ENCODE data around the gene GPR25.

GPR25 gene

DNA sequence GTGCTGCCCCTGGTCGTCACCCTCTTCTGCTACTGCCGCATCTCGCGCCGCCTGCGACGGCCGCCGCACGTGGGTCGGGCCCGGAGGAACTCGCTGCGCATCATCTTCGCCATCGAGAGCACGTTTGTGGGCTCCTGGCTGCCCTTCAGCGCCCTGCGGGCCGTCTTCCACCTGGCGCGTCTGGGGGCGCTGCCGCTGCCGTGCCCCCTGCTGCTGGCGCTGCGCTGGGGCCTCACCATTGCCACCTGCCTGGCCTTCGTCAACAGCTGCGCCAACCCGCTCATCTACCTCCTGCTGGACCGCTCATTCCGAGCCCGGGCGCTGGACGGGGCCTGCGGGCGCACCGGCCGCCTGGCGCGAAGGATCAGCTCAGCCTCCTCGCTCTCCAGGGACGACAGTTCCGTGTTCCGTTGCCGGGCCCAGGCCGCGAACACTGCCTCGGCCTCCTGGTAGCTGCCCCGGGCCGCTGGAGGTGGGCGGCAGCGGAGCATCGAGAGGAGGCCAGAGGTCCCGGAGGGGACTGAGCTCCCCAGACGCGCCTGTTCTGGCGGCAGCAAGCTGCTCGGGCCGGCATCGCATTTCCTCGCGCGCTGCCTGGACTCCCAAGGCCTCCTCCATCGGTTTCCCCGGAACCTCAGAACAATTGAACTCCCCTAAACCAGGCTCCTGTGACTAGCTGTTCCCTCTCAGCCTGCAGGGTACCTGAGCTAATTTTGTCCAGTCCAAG lies 1.1 kb downstream of the GPR25 start:
- no peak for DNase-seq

GRCh38 chr1:200874694-200875093 lies 1.9 kb downstream of the GPR25 start:
- no peak for DNase-seq

DNA sequence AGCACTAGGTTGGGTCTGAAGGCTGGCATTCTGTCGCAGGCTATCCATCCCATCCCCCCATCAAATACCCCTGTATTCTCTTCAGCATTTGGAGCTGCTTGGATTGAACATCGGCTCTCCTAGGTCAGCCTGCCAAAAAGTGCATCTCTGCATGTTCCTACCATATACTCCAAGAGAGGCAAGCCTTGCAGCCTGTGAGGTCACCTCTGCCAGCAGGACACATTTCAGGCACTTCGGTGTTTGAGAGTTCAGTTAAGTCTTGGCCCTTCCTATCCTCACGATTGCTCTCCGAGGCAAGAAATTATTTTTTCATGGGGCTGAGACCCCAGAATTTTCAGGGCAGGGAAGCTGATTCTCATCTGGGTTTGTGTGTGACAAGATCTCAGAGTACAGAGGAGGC lies 2.6 kb downstream of the GPR25 start:
- no peak for DNase-seq

- no peak for DNase-seq
Observed at GRCh38 chr1:200877010-200877409, 4.2 kb downstream of the GPR25 start.

GRCh38 chr1:200877839-200878551 lies 5.2 kb downstream of the GPR25 start:
- no peak for DNase-seq

DNA sequence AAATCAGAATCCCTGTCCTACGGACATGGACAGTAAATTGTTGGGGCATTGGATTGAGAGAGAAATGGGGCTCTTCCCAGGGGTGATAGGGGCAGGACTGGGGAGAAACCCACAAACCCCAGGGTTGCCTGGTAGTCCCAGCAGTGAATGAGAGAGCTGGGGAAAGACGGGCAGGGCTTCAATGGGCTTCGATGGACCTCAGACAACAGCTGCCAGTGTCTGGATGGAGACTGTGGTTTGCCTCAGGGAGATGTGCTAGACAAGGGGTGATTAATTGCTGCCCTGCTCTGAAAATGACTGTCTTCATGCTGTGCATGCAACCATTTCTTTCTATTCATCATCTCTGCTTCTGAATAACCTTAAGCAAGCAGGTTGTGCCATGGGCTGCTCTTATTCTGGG lies 7.4 kb downstream of the GPR25 start:
- no peak for DNase-seq

- DNase-seq: no peak
Observed at GRCh38 chr1:200883118-200883517, 10.3 kb downstream of the GPR25 start.

- DNase-seq: no peak
Observed at GRCh38 chr1:200885623-200886402, 13.0 kb downstream of the GPR25 start.

DNA sequence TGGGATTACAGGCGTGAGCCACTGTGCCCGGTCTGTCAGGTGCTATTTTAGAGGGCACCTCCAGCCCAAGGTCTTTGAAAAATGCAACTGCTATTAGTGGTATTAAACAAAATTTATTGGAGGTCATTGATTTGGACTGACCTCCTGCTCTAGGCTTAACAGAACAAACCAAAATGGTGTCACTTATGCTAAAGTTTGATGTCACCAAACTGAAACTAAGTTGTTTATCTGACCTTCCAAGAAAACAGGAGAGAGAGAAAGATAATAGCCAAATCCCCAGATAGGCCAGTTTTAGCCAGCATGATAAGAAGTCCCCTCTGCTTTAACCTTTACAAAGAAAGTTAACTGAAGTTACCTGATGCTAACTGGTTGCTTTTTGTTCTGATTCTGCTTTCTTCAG lies 13.8 kb downstream of the GPR25 start:
- no peak for DNase-seq

DNA sequence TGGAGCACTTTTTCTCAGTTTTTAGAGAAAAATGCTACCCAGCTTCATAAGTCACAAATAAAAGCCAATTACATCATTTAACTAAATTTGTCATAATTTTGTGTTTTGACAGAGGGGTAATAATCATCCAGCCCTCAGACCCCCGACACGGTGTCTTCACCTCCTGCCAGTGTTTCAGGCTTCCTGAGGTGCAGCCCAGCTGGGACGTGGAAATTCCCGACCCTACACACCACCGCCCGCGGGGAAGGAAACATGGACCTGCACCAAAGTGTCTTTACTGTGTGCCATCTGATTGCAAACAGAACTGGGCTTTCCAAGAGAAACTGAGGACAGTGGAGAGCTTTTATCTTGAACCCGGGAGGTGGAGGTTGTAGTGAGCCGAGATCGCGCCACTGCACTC lies 14.3 kb downstream of the GPR25 start:
- DNase-seq: no peak

GRCh38 chr1:200887772-200888348 lies 15.1 kb downstream of the GPR25 start:
- no peak for DNase-seq

GRCh38 chr1:200888349-200888838 lies 15.6 kb downstream of the GPR25 start:
- no peak for DNase-seq

DNA sequence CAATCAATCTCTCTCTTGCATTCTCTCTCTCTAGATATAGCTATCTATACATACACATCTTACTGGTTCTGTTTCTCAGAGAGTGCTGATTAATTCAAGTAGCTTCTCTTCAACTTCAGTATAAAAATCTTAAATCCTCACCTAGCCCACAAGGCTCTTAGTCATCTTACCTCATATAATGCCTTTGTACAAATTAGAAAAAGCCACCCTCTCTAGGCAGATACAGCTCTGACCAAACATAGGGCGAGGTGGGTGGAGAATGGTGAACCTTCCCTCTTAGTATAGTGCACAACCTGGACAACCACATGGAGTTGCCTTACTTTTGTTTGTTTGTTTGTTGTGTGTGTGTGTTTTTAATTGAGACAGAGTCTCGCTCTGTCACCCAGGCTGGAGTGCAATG lies 16.8 kb downstream of the GPR25 start:
- no peak for DNase-seq

DNA sequence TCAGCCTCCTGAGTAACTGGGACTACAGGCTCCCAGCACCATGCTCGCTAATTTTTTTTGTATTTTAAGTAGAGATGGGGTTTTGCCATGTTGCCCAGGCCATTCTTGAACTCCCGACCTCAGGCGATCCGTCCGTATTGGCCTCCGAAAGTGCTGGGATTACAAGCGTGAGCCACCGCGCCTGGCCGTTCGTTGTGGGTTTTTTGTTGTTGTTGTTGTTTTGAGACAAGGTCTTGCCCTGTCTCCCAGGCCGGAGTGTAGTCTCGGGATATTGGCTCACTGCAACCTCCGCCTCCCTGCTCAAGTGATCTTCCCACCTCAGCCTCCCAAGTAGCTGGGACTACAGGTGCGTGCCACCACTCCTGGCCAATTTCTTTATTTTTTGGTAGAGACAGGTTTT lies 17.2 kb downstream of the GPR25 start:
- DNase-seq: no peak

GRCh38 chr1:200890818-200891773 lies 18.3 kb downstream of the GPR25 start:
- DNase-seq: no peak

- DNase-seq: no peak
Observed at GRCh38 chr1:200891774-200892157, 19.0 kb downstream of the GPR25 start.

GRCh38 chr1:200892546-200892945 lies 19.8 kb downstream of the GPR25 start:
- DNase-seq: no peak

- DNase-seq: no peak
Observed at GRCh38 chr1:200892958-200893357, 20.2 kb downstream of the GPR25 start.

GRCh38 chr1:200893411-200893901 lies 20.7 kb downstream of the GPR25 start:
- no peak for DNase-seq

DNA sequence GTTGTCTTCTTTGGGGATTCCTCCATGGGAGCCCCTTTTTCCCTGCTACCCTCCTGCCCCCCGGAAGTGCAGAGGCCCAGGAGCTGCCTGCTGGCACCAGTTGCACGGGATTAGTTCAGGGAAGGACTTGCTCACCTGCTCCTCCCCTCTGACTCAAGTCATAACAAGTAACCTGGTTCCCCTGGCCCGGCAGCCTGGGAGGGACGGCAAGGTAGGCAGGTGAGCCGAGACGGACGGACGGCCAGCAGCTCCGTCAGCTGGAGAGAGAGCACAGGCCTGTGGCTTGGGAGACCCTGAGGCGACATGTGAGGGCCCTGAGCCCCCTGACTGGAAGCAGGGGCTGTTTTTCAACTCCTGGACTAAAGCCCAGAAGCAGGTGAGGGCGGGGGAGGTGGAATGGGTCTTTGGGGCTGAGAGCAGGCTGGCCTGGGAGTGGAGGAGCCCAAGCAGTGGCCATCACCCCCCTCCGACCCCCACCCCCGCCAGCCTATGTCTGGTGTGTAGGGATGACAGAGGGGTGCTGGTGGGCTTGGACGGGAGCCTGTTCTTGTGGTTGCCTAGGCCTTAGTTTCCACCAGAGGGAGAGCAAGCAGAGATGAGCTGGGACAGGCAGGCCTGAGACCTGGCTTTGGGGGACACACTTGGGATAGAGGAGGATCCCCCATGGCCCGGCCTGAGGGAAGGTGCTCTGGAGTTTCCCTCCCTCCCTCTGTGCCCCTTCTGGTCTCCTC lies 22.1 kb downstream of the GPR25 start, which contains the start of gene INAVA:
Gene INAVA (plus strand): TSS at position 189 of the 731 bp plus-strand sequence. CDS start 3,501 bp downstream, outside the sequence.
- DNase-seq: no peak

- DNase-seq: no peak
Observed at GRCh38 chr1:200895443-200895789, 22.6 kb downstream of the GPR25 start.
